WTC11 (cell line): Measurements from ENCODE around the gene TFF3. TPM values are rescaled to one million over a fixed set of nuclear protein-coding genes. Genes with fewer than 3 reads are reported as not detected.

ENCODE experiments used
- ATAC-seq: fragments of 200-7000 bp; cut with Tn5 transposase; 2 replicates; pipeline ENCODE4 v1.10.0; 2021; ENCODE audit warnings: mild to moderate bottlenecking, moderate library complexity
- CTCF ChIA-PET: fragments of 300-600 bp; sonication (Branson Sonifier 250); formaldehyde crosslinking; loops from one replicate; lab custom pipeline; 2021; ENCODE audit warnings: antibody characterized with exemption; lab: Charles Lee
- POLR2A ChIA-PET: fragments of 350-600 bp; sonication (Branson Sonifier 250); formaldehyde crosslinking; loops from one replicate; lab custom pipeline; 2021; ENCODE audit warnings: antibody characterized with exemption; lab: Charles Lee
- DNase-seq: peaks from one replicate; pipeline ENCODE4 v3.0.0; 2021; ENCODE audit warnings: low spot score
- H3K27ac Mint-ChIP-seq: 2 replicates; pipeline ENCODE4 v1.8.0; 2021; ENCODE audit warnings: mixed read lengths
- H3K27me3 Mint-ChIP-seq: 2 replicates; pipeline ENCODE4 v1.8.0; 2021; ENCODE audit warnings: low read depth, mild to moderate bottlenecking, moderate library complexity, mixed read lengths
- H3K36me3 Mint-ChIP-seq: 2 replicates; pipeline ENCODE4 v1.8.0; 2021; ENCODE audit warnings: mixed read lengths
- H3K4me1 Mint-ChIP-seq: 2 replicates; pipeline ENCODE4 v1.8.0; 2022; ENCODE audit warnings: mixed read lengths
- H3K4me3 Mint-ChIP-seq: 2 replicates; pipeline ENCODE4 v1.8.0; 2021; ENCODE audit warnings: mild to moderate bottlenecking, moderate library complexity, mixed read lengths
- H3K9me3 Mint-ChIP-seq: 2 replicates; pipeline ENCODE4 v1.8.0; 2021; ENCODE audit warnings: mixed read lengths
- GRHL2 ChIP-seq: fragments of 250-450 bp; sonication (Bioruptor Pico); IDR thresholded peaks from 2 replicates; pipeline ENCODE4 v1.8.0; 2022; ENCODE audit warnings: mild to moderate bottlenecking, moderate library complexity; ENCODE audit not compliant: insufficient replicate concordance, severe bottlenecking
- IRF2 ChIP-seq: sonication (generic); formaldehyde crosslinking; IDR thresholded peaks from 2 replicates; pipeline ENCODE4 v1.8.0; 2022; ENCODE audit warnings: low read depth, missing genetic modification reagents, borderline replicate concordance
- NFE2L1 ChIP-seq: sonication (generic); formaldehyde crosslinking; IDR thresholded peaks from 2 replicates; pipeline ENCODE4 v1.8.1; 2023; ENCODE audit warnings: missing genetic modification reagents
- NR3C1 ChIP-seq: sonication (generic); formaldehyde crosslinking; conservative IDR thresholded peaks from 2 replicates; pipeline ENCODE4 v1.8.1; 2023; ENCODE audit warnings: low read depth, mild to moderate bottlenecking, missing genetic modification reagents
- SOX15 ChIP-seq: fragments of 250-450 bp; sonication (Bioruptor Pico); IDR thresholded peaks from 2 replicates; pipeline ENCODE4 v1.9.0; 2021; ENCODE audit warnings: mild to moderate bottlenecking
- TEAD4 ChIP-seq: sonication (generic); formaldehyde crosslinking; IDR thresholded peaks from 2 replicates; pipeline ENCODE4 v1.8.0; 2022; ENCODE audit warnings: mild to moderate bottlenecking, missing genetic modification reagents
- ZNF138 ChIP-seq: sonication (generic); formaldehyde crosslinking; conservative IDR thresholded peaks from 2 replicates; pipeline ENCODE4 v1.8.1; 2022; ENCODE audit warnings: mild to moderate bottlenecking, moderate library complexity, missing genetic modification reagents
- total RNA-seq: library from RNA; stranded (reverse); gene quantifications from 3 replicates; pipeline ENCODE4 v1.2.3, GENCODE V29; 2021
- TF ChIP-seq, protein P1 (sequence below): fragments of 250-450 bp; sonication (Bioruptor Pico); IDR thresholded peaks from 2 replicates; pipeline ENCODE4 v1.8.0; 2021; ENCODE audit warnings: mild to moderate bottlenecking
- TF ChIP-seq, protein P2 (sequence below): sonication (generic); formaldehyde crosslinking; IDR thresholded peaks from 2 replicates; pipeline ENCODE4 v1.8.1; 2023; ENCODE audit warnings: mild to moderate bottlenecking, moderate library complexity, missing genetic modification reagents
- TF ChIP-seq, protein P3 (sequence below): fragments of 250-450 bp; sonication (Bioruptor Pico); IDR thresholded peaks from 2 replicates; pipeline ENCODE4 v2.1.2; 2022; ENCODE audit warnings: mild to moderate bottlenecking, moderate library complexity
- TF ChIP-seq, protein P4 (sequence below): sonication (generic); formaldehyde crosslinking; IDR thresholded peaks from 2 replicates; pipeline ENCODE4 v1.8.1; 2023; ENCODE audit warnings: mild to moderate bottlenecking, missing genetic modification reagents, moderate library complexity
- TF ChIP-seq, protein P5 (sequence below): sonication (generic); formaldehyde crosslinking; IDR thresholded peaks from 2 replicates; pipeline ENCODE4 v1.8.0; 2022; ENCODE audit warnings: mild to moderate bottlenecking, missing genetic modification reagents
- TF ChIP-seq, protein P6 (sequence below): sonication (generic); formaldehyde crosslinking; IDR thresholded peaks from 2 replicates; pipeline ENCODE4 v1.8.0; 2022; ENCODE audit warnings: mild to moderate bottlenecking, missing genetic modification reagents

Gene TFF3
- total RNA-seq, 1 experiment from 2014 or later = 4.2 TPM

DNA sequence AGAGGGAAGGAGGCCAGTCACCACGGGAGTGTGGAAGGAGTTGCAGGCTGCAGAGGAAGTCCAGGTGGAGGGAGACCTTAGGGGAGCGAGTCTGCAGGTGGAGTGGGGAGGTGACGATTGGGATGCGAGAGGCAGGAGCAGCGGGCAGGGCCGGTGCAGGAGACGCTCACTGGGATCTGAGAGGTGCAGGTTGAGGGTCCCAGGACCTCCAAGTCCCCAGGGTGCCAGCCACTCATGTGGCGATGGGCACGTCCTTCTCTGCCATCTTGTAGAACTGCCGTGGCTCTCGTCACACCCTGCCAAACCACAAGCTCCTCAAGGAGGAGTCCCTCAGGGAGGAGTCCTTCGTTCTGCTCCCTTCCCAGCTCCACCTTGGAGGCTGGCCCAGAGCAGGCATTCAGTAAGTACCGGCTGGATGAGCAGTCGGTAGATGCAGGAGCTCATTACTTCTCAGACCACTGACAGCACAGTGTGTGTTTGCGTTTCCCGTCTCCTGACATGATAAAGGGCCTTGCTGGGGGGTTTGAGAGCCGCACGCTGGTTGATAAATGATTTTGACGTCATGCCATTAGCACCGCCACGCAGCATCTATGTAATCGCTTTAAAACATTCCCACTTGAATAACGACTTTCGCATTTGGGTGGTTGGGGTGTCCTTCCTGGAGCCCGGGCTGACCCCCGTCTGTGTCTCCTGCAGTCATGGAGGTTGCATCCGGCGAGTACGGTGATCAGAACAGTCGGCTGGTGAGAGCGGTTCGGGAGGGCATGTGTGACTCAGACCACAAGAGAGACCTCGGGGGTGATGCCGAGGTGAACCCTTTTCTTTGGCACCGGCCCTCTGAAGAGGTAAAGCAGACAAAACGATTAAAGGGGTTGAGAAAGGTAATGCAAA lies 27.8 kb downstream of the TFF3 start:
- DNase-seq (no peak), ATAC-seq (no peak)
- Mint-ChIP-seq H3K27ac (peak overlapping the region; percentile 41; the same call in 1 of the 2 replicates), H3K4me1 (no peaks in the 10 kb centered on the region), H3K9me3 (peaks cover 12% of the 10 kb centered on the region), H3K27me3 (no peaks in the 10 kb centered on the region), H3K4me3 (no peak overlapping the region), H3K36me3 (peaks cover 13% of the 10 kb centered on the region)
- POLR2A ChIA-PET = no interaction called here
- CTCF ChIA-PET = interaction anchor here (1.4 kb wide), 1 partner anchor 22 kb away, joined by 3 read pairs; no protein-coding TSS in a partner anchor
- TF ChIP-seq, protein P1, sequence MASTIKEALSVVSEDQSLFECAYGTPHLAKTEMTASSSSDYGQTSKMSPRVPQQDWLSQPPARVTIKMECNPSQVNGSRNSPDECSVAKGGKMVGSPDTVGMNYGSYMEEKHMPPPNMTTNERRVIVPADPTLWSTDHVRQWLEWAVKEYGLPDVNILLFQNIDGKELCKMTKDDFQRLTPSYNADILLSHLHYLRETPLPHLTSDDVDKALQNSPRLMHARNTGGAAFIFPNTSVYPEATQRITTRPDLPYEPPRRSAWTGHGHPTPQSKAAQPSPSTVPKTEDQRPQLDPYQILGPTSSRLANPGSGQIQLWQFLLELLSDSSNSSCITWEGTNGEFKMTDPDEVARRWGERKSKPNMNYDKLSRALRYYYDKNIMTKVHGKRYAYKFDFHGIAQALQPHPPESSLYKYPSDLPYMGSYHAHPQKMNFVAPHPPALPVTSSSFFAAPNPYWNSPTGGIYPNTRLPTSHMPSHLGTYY = no peak
- TF ChIP-seq, protein P2, sequence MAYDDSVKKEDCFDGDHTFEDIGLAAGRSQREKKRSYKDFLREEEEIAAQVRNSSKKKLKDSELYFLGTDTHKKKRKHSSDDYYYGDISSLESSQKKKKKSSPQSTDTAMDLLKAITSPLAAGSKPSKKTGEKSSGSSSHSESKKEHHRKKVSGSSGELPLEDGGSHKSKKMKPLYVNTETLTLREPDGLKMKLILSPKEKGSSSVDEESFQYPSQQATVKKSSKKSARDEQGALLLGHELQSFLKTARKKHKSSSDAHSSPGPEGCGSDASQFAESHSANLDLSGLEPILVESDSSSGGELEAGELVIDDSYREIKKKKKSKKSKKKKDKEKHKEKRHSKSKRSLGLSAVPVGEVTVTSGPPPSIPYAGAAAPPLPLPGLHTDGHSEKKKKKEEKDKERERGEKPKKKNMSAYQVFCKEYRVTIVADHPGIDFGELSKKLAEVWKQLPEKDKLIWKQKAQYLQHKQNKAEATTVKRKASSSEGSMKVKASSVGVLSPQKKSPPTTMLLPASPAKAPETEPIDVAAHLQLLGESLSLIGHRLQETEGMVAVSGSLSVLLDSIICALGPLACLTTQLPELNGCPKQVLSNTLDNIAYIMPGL (CRISPR knock-in tag) = no peak
- TF ChIP-seq NR3C1 = no peak

DNA sequence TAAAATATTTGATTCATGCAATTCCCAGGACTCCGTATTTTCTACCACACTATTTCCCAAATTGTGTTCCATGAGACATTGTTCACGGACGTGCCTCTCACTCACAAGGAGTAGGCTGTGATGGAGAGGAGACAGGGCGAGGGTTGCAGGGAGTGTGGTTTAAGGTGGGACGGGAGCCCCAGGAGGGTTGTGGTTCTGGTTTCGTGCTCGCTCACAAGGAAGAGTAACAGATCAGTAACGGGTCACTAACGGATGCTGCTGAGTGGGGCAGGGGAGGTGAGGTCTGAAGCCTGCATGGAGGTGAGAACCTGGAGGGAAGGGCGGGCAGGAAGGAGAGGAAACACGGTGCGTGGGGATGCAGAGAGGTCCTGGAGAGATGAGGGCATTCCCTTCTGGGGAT lies 28.8 kb downstream of the TFF3 start:
- H3K27ac Mint-ChIP-seq = no peak overlapping the region
- peaks cover 12% of the 10 kb centered on the region for H3K9me3 Mint-ChIP-seq
- ChIA-PET CTCF (interaction anchor here (1.6 to 2.3 kb wide), 2 partner anchors 10 to 24 kb away, joined by 4 to 16 read pairs; no protein-coding TSS in a partner anchor), POLR2A (no interaction called here)
- DNase-seq (no peak), ATAC-seq (no peak)
- no peak for TF ChIP-seq NFE2L1
- TF ChIP-seq, protein P3, sequence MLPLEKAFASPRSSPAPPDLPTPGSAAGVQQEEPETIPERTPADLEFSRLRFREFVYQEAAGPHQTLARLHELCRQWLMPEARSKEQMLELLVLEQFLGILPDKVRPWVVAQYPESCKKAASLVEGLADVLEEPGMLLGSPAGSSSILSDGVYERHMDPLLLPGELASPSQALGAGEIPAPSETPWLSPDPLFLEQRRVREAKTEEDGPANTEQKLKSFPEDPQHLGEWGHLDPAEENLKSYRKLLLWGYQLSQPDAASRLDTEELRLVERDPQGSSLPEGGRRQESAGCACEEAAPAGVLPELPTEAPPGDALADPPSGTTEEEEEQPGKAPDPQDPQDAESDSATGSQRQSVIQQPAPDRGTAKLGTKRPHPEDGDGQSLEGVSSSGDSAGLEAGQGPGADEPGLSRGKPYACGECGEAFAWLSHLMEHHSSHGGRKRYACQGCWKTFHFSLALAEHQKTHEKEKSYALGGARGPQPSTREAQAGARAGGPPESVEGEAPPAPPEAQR (CRISPR knock-in tag) = no peak
- TF ChIP-seq, protein P4, sequence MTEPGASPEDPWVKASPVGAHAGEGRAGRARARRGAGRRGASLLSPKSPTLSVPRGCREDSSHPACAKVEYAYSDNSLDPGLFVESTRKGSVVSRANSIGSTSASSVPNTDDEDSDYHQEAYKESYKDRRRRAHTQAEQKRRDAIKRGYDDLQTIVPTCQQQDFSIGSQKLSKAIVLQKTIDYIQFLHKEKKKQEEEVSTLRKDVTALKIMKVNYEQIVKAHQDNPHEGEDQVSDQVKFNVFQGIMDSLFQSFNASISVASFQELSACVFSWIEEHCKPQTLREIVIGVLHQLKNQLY (CRISPR knock-in tag) = no peak
- TF ChIP-seq, protein P5, sequence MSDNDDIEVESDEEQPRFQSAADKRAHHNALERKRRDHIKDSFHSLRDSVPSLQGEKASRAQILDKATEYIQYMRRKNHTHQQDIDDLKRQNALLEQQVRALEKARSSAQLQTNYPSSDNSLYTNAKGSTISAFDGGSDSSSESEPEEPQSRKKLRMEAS (CRISPR knock-in tag) = no peak
- H3K36me3 Mint-ChIP-seq = peaks cover 13% of the 10 kb centered on the region
- no peaks in the 10 kb centered on the region for H3K27me3 Mint-ChIP-seq
- H3K4me3 Mint-ChIP-seq = no peak overlapping the region
- no peaks in the 10 kb centered on the region for H3K4me1 Mint-ChIP-seq

DNA sequence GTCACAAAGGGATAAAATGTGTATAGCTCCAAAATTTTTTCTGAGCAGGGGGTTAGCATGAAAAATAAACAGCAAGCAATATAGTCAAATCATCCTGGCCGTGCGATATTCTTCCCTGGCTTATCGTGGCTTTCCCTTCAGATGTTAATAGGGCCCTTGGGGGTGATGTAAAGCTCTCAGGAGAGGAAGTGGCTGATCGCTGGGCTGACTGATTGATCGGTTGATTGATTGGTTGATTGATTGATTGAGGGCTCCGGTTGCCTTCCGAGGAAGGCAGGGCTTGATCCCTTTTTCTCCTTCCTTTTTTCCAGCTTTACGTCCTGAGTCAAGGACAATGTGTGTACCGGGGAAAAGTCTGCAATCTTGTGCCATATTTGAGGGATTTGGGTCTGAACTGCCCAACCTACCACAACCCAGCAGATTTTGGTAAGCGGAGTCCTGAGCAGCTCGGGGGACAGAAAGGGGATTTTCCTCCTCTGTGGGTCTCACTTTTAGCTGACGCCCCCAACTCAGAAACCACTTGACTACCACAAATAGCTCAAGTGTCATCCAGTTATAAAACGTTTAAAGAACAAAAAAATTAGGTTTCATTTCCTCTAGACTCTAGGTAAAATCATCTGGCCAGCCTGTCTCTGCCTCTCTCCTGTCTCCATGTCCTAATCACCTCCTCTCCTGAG lies 29.5 kb downstream of the TFF3 start:
- H3K4me1 Mint-ChIP-seq = no peaks in the 10 kb centered on the region
- no peak for DNase-seq
- H3K9me3 Mint-ChIP-seq = peaks cover 12% of the 10 kb centered on the region
- H3K36me3 Mint-ChIP-seq = peaks cover 13% of the 10 kb centered on the region
- no peak for ATAC-seq
- CTCF ChIA-PET = interaction anchor here (1.3 to 2.3 kb wide), 3 partner anchors 9 to 27 kb away, joined by 4 to 16 read pairs (median 4); no protein-coding TSS in a partner anchor
- H3K4me3 Mint-ChIP-seq = no peak overlapping the region
- TF ChIP-seq TEAD4 (CRISPR knock-in tag) (no peak), ZNF138 (no peak), IRF2 (CRISPR knock-in tag) (no peak), GRHL2 (CRISPR knock-in tag) (no peak), SOX15 (CRISPR knock-in tag) (no peak), NR3C1 (no peak)
- TF ChIP-seq, protein P6, sequence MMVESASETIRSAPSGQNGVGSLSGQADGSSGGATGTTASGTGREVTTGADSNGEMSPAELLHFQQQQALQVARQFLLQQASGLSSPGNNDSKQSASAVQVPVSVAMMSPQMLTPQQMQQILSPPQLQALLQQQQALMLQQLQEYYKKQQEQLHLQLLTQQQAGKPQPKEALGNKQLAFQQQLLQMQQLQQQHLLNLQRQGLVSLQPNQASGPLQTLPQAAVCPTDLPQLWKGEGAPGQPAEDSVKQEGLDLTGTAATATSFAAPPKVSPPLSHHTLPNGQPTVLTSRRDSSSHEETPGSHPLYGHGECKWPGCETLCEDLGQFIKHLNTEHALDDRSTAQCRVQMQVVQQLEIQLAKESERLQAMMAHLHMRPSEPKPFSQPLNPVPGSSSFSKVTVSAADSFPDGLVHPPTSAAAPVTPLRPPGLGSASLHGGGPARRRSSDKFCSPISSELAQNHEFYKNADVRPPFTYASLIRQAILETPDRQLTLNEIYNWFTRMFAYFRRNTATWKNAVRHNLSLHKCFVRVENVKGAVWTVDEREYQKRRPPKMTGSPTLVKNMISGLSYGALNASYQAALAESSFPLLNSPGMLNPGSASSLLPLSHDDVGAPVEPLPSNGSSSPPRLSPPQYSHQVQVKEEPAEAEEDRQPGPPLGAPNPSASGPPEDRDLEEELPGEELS (CRISPR knock-in tag) = no peak
- no peaks in the 10 kb centered on the region for H3K27me3 Mint-ChIP-seq
- H3K27ac Mint-ChIP-seq = no peak overlapping the region
- POLR2A ChIA-PET = no interaction called here
